ENCODE data around the gene SLC6A18.
"Not testable (repeated sequence)": the region's sequence is repeated elsewhere in the genome, so short reads cannot be mapped to it uniquely, and the experiment has no call there.

Gene SLC6A18

DNA sequence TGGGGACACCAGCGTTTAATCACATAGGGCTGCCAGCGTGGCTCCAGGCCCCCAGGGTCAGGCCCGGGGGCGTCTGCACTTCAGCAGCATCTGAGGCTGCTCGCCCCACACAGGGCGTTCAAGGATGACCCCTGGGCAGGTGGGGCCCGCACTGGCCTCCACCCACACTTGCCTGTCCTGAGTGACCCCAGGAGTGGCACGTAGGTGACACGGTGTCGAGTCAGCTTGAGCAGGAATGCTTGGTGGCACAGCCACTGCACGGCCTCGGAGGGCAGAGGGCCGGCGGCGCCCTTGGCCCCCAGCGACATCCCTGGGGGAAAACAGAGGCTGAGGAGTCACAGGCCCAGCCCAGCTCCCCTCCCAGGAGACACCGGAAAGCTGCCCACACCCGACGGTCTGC, 29.0 kb downstream of the SLC6A18 start:
- DNase-seq (ENCODE audit: low read depth in 2 of 2): no peak

DNA sequence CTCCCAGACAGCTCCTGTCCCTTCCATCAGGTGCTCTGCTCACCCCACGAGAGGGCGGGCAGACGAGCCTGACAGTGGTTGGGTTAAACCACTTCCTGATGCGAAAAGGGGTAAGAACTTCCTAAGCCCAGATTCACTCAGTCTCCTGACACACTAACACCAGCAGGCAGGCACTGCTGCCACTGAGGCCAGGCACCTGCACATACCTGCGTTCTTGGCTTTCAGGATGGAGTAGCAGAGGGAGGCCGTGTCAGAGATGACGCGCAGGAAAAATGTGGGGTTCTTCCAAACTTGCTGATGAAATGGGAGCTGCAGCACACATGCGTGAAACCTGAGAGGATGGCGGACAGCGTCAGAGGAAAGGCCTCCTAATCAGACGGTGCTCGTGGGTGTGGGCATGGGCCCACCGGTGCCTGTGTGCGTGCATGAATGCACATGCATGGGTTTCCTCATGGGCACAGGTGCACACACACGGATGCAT, 29.9 kb downstream of the SLC6A18 start:
- DNase-seq (ENCODE audit: low read depth in 2 of 2): no peak

DNA sequence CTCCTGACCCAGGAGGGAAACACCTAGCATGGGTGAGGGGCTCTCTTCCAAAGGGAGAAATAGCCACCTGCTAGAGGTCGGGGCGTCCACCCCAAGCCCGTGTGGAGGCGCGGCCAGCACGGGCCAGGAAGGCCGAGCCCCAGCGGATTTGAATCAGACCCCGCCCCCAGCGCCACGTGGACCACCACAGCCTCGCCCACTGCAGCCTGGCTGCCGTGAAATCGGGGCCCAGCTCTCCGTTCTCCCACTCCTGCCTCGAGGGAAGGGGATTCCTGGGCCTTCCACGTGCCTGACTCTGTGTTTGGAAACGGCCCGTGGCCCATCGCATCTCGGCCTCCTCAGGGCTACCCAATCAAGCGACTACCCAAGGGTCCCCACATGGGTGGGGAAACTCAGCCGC, 31.6 kb downstream of the SLC6A18 start:
- DNase-seq (ENCODE audit: low read depth in 2 of 2): no peak

DNA sequence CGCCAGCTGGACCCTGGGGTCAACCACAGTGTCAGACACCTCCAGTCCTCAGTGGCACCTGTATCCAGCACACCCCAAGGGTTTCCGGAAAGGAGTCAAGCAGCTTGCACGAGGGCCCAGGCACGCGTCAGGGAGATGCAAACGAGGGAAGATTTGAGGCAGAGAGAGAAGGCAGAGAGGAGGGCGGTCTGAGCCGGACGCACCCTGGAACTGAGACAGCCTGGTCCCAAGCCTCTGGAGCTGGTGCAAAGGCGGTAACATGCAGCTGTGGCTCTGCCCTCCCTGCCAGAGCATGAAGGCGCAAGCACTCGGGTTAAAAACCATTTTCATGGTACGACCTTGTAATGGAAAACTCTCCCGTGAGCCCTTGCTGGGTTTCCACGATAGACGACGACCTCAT, 32.2 kb downstream of the SLC6A18 start:
- no peak for DNase-seq (ENCODE audit: low read depth in 2 of 2)

DNA sequence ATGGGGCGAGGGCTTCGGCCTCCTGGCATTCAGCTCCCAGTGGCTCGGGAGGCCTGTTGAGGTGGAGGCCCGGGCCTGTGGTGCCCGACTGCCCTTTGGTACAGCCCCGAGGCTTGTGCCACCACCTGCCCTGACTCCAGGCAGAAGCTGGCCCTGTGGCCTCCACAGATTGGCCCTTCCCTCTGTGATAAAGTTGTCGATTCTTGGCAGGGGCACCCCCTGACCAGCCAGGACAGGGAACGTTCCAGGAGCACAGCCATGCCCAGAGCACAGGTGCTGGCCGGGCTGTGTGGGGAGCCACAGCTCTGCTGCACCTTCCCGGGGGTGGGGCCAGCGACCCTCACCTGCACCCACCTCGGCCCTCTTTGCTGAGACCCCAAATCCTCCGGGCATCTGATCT, 32.7 kb downstream of the SLC6A18 start:
- DNase-seq (ENCODE audit: low read depth in 2 of 2): no peak

DNA sequence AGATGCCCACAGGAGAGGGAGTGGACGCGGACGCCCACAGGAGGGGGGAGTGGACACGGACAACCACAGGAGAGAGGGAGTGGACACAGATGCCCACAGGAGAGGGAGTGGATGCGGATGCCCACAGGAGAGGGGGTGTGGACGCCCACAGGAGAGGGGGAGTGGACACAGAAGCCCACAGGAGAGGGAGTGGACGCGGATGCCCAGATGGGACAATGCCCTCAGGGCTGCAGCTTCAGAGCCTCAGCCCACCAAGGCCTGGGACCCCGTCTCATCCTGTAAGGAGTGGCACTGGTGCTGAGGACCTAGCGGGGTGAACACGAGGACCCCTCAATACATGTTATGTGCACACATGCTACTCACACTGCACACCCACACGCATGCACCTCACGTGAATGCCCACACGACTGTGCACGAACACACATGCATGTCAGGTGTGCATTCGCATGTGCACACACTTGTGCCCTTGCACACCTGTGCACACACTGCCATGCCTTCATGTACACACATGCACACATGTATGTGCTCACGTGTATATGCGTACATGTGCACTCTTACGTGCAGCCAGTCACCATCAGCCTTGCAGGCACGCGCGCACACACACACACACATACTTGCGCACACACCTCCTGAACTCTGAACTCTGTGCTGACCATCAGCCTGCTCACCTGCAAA, 34.8 kb downstream of the SLC6A18 start:
- DNase-seq (ENCODE audit: low read depth in 2 of 2): no peak

DNA sequence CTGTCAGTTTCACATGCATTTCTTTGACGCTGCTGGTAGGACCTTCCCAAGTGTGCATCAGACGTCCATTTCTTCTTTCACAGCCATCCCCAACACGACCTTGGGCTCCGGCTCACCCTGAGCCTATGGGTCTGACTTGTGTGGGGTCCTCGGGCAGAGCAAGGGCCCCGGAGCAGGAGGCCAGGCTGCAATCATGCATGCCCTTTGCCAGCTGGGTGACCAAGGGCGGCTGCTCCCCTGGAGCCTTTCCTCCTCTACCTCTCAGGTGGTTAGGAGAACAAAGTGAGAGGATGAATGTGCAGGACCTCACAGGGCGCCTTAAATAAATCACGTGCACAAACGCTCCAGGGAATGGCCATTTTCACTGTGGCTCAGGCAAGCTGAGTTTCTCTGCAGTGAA, 36.5 kb downstream of the SLC6A18 start:
- no peak for DNase-seq (ENCODE audit: low read depth in 2 of 2)

DNA sequence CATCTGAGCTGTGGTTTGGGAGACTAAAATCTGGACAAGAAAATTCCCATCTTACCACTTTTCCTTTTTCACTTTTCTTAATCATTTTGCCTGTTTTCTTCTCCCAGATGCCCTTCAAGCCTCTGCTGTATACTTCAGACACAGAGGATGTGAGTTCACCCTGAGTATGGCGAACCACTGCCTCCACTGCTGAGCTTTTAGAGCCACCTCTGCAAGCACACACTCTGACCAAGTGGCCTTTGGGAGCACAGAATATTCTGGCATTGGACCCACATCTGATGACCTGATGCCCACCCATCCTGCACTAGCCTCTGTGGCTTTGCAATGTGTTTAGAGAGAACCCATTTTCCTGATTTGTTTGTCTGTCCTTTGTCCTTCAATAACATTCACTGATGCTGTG, 37.2 kb downstream of the SLC6A18 start:
- DNase-seq (ENCODE audit: low read depth in 2 of 2): no peak

DNA sequence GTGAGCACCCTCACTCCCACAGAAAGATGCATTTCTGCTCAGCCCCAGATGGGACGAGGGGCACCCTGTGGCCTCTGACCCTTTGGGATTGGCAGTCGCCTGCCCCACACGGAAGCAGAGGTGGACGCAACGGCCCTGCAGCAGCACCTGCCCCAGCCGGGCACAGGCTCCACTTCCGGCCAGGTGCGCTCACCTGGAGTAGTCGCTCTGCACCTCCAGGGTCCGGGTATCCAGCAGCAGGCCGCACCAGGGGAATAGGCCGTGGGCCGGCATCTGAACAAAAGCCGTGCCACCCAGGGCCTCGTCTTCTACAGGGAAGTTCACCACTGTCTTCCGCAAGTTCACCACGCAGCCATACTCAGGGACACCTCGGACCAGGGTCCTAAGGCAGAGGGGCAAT, 39.0 kb downstream of the SLC6A18 start:
- DNase-seq (ENCODE audit: low read depth in 2 of 2): no peak

DNA sequence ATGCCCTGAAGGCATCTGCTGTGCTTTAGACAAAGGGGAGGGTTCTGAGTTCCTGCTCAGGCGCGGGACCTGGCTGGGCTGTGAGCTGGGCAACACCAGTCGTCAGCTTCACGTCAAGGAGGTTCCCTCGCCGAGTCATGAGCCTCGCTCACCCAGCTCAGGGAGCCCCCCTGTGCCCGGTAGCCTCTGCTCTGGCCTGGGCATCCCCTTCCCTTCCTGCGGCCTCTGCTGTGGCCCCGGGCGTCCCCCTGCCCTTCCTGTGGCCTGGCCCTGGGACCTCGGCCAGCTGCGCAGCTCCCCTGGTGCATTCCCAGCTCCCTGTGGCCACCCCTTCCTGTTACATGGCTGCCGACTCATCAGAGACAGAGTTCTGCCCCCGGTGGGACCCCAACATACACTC, 39.8 kb downstream of the SLC6A18 start:
- no peak for DNase-seq (ENCODE audit: low read depth in 2 of 2)

DNA sequence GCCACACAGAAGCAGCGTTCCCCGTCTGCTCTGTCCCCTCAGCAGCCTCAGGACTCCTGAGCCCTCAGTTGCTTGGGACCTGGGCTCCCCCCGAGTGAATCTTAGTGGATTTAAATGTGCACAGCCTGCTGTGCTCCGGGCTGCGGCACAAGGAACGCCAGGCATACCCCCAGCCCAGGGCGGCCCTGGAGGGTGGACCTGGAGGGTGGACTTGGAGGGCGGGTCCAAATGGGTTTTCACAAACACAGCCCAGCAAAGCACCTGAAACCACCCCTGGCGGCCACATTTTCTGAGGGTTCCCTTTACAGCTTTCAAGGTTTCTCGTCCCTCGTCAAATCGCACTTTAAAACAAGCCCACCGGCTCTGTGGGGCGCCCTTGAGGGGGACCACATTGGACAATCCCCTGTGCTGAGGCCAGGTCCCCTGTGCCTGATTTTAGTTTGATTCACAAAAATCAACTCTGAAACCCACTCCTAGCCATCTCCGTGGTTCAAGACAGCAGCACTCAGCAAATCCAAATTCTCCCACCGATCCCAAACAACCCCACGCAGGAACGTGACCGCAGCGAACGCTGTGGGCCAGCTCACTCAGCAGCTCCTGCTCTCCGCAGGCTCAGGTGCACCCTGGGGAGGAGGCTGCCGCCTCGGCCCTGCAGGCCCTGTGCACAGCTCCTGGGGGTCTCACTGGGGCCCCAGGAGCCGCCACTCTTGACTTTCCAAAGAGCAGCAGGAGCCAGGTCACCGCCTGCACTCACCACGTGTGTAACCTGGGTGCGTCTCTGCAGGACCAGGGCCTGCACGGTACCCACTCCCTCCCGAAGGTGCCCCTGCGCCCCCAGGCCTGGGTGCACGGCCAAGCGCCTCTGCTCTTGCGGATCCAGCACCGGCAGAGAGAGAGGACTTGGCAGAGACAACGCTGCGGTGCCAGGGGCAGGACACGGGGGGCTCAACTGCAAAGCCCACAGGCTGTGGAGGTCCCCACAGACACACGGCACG, 40.6 kb downstream of the SLC6A18 start:
- no peak for DNase-seq (ENCODE audit: low read depth in 2 of 2)

DNA sequence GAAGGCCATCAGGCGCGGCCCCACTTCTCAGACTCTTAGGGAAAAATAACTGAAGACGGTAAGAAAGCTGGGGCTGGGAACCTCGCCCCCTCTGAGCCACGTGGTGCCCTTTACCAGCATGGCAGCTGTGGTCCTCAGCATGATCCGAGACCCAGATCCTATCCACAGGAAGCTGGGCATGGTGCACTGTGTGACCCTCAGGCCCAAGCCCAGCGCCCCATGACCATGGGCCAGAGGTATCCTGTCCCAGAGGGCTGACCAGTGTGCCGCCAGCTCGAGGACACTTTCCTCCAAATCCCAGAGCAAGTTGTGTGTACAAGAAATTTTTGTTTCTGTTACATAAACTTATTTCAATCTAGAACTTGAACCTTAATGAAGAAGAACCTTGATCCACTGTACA, 41.6 kb downstream of the SLC6A18 start:
- no peak for DNase-seq (ENCODE audit: low read depth in 2 of 2)

DNA sequence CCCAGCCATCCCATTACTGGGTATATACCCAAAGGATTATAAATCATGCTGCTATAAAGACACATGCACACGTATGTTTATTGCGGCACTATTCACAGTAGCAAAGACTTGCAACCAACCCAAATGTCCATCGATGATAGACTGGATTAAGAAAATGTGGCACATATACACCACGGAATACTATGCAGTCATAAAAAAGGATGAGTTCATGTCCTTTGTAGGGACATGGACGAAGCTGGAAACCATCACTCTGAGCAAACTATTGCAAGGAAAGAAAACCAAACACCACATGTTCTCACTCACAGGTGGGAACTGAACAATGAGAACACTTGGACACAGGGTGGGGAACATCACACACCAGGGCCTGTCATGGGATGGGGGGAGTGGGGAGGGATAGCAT, 42.3 kb downstream of the SLC6A18 start:
- not testable (repeated sequence) for DNase-seq (ENCODE audit: low read depth in 2 of 2)

DNA sequence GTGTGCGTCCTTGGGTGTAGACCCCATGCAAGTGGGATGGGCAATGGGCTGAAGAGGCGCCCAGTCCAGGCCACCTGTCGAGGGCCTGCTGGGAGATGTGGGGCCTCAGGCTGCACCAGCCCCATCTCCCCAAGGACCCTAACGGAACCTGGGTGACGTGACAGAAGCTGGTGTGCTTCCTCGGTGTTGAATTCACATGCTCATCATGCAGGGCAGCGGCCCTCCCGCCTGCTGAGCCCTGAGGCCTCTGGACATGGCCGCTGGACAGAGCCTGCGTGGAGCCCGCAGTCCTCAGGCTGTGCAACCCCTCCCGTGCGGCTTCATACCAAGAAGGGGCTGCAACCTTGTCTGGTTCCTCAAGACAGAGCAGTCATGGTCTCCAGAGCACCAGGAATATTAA, 42.9 kb downstream of the SLC6A18 start:
- no peak for DNase-seq (ENCODE audit: low read depth in 2 of 2)

DNA sequence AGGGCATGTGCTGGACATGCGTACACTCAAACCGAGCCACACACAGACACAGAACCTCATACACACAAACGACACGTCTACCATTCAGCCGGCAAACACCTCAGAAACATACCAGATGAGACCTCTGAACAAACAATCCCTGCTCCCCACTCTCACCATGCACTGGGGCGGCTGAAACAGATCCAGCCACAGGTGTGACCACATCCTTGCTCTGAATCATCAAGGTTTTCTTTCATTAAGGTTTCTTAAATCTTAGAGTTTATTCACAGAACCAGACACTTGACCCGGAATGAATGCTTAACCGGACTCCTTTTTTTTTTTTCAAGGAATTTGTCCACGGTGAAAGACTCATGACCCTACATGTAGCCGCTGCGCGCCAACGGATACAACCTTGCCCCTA, 43.5 kb downstream of the SLC6A18 start:
- DNase-seq (ENCODE audit: low read depth in 2 of 2): no peak

DNA sequence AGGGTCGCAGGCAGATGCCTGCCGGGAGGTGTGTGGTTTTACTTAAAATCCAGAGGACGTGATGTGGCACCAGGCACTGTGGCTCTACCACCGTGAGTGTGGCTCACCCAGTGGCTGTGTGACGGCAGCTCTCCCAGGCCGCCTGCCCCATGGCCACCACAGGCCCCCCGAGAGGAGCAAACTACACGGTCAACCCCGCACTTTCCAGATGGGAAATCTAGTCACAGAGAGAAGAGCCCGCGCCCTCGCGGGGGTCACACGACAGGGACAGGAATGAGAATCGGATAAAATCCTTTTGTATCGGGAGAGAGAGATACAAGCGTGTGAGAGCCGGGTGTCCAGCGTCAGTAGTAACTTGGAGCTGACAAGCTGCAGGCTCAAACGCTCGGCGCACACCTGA, 45.2 kb downstream of the SLC6A18 start:
- DNase-seq (ENCODE audit: low read depth in 2 of 2): no peak

DNA sequence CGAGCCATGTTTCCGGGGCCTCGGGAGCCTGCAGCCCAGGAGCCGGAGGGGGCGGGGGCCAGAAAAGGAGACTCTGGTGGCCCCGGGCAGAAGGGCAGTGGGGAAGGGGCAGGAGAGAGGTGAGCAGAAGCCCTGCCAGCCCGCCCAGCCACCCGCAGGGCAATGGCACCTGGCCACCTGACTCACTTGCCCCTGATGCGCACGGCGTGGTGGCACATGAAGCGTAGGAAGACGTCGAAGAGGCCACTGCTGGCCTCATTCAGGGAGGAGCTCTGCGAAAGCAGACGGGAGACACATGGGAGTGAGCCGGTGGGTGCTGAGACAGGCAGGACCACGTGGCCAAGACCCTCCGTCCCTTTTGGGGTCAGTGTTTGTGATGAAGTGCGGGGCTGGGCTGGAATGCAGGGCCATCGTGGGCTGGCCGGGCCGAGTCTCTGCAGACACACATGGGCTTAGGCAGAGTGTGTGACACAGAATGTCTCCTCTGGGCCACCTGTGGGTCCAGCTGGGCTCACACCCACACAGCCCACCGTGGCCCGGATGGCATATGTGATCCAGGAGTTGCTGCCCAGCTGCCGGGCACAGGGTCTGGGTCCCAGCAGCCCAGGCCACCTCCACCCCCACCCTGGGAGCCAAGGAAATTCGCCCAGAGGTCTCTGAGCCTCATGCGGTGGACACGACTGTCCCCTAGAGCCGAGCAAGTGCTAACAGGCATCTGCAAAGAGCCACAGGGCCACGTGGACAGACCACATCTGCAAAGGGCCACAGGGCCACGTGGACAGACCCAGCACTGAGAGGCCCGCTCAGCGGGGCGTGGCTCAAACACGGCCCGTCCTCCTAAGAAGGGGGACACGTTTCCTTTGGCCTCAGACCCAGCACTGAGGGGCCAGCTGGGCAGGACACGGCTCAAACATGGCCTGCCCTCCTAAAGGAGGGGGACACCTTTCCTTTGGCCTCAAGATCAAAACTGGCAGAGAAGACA, 46.0 kb downstream of the SLC6A18 start:
- DNase-seq (ENCODE audit: low read depth in 2 of 2): no peak

DNA sequence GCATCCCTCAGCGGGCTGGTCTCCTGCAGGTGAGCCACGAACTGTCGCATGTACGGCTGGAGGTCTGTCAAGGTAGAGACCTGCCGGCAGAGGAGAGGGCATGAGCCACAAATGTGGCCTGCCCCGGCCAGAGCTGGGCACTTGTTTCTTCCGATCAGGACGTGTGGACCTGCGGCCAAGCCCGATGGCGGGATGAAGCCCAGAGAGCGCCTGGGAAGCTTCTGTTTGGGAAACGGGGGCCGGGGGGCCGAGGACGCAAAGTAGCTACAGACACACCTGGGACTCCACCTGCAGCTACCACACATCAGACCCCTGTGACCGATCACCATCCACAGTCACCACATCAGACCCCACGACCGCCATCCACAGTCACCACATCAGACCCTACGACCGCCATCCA, 47.0 kb downstream of the SLC6A18 start:
- DNase-seq (ENCODE audit: low read depth in 2 of 2): no peak

DNA sequence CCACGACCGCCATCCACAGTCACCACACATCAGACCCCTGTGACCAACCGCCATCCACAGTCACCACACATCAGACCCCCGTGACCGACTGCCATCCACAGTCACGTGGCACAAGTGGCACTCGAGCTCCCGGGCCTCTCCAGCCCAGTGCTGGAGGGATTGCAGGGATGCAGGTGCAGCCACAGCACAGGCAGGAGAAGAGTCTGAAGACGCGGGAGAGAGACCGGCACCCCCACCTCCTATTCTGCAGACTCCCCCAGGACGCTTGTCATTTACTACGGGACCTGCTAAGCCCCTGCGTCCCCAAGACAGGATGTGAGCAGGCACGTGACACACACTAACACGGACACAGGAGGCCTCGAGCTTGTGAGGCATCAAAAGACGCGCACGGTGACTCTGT, 48.6 kb downstream of the SLC6A18 start:
- DNase-seq (ENCODE audit: low read depth in 2 of 2): no peak

DNA sequence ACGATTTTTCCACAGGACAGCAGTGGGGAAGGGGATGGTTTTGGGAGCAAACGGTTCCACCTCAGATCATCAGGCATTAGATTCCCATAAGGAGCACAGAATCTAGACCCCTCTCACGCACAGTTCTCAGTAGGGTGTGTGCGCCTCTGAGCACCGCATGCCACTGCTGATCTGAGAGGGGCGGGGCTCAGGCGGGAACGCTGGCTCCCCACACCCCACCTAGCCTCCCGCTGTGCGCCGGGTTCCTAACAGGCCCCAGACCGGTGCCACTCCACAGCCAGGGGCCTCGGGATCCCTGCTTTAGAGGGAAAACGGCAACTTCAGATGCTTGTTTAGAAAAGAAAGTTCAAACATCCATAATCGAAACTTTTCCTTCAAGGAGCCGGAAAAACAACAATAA, 49.3 kb downstream of the SLC6A18 start:
- DNase-seq (ENCODE audit: low read depth in 2 of 2): no peak
